Breast epithelium (tissue), 3 donors: ENCODE data around the gene USP12.

Experiments
- POLR2A ChIP-seq: fragments of 450-650 bp; IDR thresholded peaks from one replicate; pipeline ENCODE4 v1.6.1; 2016; ENCODE audit warnings: antibody characterized with exemption, mild to moderate bottlenecking, moderate library complexity
- TF ChIP-seq, protein P1 (sequence below), 3 donors: fragments of 450-650 bp; IDR thresholded peaks; one replicate each; pipeline ENCODE4 v1.5.1; 2016 to 2017; ENCODE audit warnings: antibody characterized with exemption in 3 of 3, mild to moderate bottlenecking in 3 of 3, moderate library complexity in 3 of 3

DNA sequence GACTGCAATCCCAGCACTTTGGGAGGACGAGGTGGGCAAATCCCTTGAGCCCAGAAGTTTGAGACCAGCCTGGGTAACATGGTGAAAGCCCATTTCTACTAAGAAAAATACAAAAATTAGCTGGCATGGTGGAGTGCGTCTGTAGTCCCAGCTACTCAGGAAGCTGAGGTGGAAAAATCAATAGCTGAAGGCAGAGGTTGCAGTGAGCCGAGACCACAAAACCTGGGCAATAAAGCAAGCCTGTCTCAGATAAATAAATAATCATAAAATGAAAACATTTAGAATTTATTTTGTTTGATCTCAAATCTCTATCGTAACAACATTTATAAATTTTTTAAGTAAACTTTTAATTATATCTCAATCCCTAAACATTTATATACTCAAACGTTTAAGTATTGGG is 36.6 kb downstream of the USP12 start:
- TF ChIP-seq, protein P1, sequence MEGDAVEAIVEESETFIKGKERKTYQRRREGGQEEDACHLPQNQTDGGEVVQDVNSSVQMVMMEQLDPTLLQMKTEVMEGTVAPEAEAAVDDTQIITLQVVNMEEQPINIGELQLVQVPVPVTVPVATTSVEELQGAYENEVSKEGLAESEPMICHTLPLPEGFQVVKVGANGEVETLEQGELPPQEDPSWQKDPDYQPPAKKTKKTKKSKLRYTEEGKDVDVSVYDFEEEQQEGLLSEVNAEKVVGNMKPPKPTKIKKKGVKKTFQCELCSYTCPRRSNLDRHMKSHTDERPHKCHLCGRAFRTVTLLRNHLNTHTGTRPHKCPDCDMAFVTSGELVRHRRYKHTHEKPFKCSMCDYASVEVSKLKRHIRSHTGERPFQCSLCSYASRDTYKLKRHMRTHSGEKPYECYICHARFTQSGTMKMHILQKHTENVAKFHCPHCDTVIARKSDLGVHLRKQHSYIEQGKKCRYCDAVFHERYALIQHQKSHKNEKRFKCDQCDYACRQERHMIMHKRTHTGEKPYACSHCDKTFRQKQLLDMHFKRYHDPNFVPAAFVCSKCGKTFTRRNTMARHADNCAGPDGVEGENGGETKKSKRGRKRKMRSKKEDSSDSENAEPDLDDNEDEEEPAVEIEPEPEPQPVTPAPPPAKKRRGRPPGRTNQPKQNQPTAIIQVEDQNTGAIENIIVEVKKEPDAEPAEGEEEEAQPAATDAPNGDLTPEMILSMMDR (IDR thresholded peaks at IDR 0.05) = no peak
- TF ChIP-seq POLR2A = no peak
